Body of pancreas (tissue), 4 donors: ENCODE measurements around the gene CFHR5.

ENCODE experiments used
- CTCF ChIP-seq, 7 experiments: fragments of 450-650 bp in 4 of 7; fragments of 200-600 bp in 3 of 7; sonication (generic) in 3 of 7; IDR thresholded peaks; one replicate each; pipeline ENCODE4 v1.5.1; 2016 to 2019; ENCODE audit warnings: antibody characterized with exemption in 7 of 7
- POLR2A ChIP-seq, 3 donors: fragments of 450-650 bp; IDR thresholded peaks; one replicate each; pipeline ENCODE4 v1.6.1; 2016; ENCODE audit warnings: antibody characterized with exemption in 3 of 3, mild to moderate bottlenecking in 2 of 3

DNA sequence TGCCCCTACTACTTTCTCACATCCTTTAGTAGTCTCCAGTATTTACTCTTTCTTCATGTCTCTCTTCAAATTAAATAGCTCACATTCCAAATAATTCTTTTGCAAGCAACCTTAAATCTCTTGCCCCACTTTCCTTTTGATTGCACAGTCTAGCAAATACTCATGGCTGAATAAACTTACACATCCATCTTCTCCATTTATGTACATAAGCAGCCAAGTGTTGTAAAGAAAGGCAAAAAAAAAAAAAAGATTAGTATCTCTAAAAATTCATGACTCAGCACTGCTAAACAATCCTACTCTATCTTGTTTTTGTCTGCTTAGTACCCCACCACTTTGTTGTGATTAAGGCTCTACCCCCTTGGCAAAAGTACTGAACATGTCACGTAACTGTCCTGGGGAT, 47.1 kb downstream of the CFHR5 start:
- TF ChIP-seq POLR2A (IDR thresholded peaks at IDR 0.05) (no peak), CTCF (IDR thresholded peaks at IDR 0.05) (no peak)
